Activated T-helper 1 cell treated with anti-CD3 and anti-CD28 coated beads, Interleukin-12 subunit alpha, Interleukin-12 subunit beta, Interleukin-2, Interleukin-4 antibody, amounts not matched to agents 30 ng/mL and 10 ng/mL and 1 ng/mL, durations not matched to agents 14 hours and 24 hours and 36 hours (primary cell): ENCODE results near the gene SST. TPM values are rescaled to one million over a fixed set of nuclear protein-coding genes. Genes with fewer than 3 reads are reported as not detected.

Source experiments
- DNase-seq: peaks from one replicate; pipeline ENCODE4 v3.0.0; 2021; ENCODE audit warnings: low spot score
- H3K27ac Mint-ChIP-seq: one replicate; pipeline ENCODE4 v1.8.0; 2021; ENCODE audit warnings: mild to moderate bottlenecking, mixed read lengths
- H3K27me3 Mint-ChIP-seq: one replicate; pipeline ENCODE4 v1.8.0; 2022; ENCODE audit warnings: mild to moderate bottlenecking, moderate library complexity, mixed read lengths; ENCODE audit not compliant: insufficient read depth
- H3K36me3 Mint-ChIP-seq: one replicate; pipeline ENCODE4 v1.8.0; 2021; ENCODE audit warnings: low read depth, mixed read lengths
- H3K4me1 Mint-ChIP-seq: one replicate; pipeline ENCODE4 v1.8.0; 2021; ENCODE audit warnings: low read depth, mixed read lengths
- H3K4me3 Mint-ChIP-seq: one replicate; pipeline ENCODE4 v1.8.0; 2021; ENCODE audit warnings: mild to moderate bottlenecking, moderate library complexity, mixed read lengths
- H3K9me3 Mint-ChIP-seq: one replicate; pipeline ENCODE4 v1.8.0; 2021; ENCODE audit warnings: mixed read lengths
- intact Hi-C: fragments of 100-400 bp; cut with micrococcal nuclease; formaldehyde crosslinking; loops from one replicate; pipeline ENCODE4 v1.15.1; 2024
- total RNA-seq: library from RNA; stranded (reverse); gene quantifications from 2 replicates; pipeline ENCODE4 v1.2.3, GENCODE V29; 2022

SST gene
- total RNA-seq, 1 donor from 2014 or later: not detected

DNA sequence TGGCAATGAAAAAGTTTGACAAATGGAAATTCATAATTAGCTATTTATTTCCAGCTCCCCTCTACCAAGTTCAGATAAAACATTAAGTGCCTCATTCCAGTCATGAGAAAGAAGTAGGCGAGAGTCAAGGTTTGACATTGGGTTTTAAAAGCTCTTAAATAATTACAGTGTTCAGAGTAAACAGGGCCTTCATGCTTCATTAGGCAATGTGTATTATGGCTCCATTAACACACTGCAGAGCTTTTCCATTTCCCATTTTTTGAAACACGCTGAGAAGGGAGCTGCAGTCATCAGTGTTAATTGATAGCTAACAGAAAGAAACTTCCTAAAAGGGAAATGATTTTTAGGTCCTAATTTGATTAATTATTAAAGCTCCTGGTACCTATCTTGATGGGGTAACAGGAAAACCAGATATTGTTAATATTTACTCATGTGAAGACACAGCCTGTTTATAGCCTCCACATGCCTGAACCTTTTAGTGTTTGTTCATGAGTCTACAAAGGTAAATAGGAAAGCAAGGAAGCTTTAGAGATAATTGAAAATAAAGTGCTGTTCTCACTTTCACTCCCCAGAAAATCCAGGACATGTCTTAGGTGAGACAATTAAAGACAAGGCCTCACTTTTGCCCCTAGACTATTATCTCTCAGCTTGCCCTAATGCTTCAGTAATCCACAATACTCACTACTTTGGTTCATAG is 28.7 kb downstream of the SST start:
- no peak overlapping the region for H3K4me3 Mint-ChIP-seq
- no peaks in the 10 kb centered on the region for H3K4me1 Mint-ChIP-seq
- H3K36me3 Mint-ChIP-seq: no peaks in the 10 kb centered on the region
- no peaks in the 10 kb centered on the region for H3K9me3 Mint-ChIP-seq
- H3K27ac Mint-ChIP-seq: no peak overlapping the region
- DNase-seq: no peak
- peaks cover 10% of the 10 kb centered on the region for H3K27me3 Mint-ChIP-seq
- intact Hi-C loops: no loop called here

DNA sequence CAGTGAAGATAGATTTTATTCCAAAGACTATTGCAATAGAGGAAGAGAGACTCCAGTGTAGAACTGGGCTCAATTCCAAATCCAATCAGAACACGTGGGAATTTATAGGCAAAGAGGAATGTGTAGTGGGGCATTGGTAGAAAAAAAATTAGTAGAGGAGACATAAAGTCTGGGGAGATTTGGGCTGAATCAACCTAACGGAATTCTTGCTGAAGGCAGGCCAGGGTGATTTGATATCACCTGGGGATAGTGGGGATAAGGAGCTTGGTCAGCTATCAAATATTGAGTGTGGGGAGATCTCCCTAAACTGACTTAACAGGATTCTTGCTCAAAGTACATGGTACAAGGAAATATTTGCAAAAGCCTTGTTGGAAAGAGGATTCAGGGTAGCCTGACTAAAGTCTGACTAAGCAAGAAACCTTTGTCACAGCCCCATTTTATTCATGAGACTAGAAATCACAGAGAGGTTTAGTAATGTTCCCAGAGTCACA is 29.6 kb downstream of the SST start:
- no peak overlapping the region for H3K4me3 Mint-ChIP-seq
- no peaks in the 10 kb centered on the region for H3K36me3 Mint-ChIP-seq
- intact Hi-C loops: no loop called here
- no peaks in the 10 kb centered on the region for H3K4me1 Mint-ChIP-seq
- no peak for DNase-seq
- no peaks in the 10 kb centered on the region for H3K9me3 Mint-ChIP-seq
- H3K27ac Mint-ChIP-seq: no peak overlapping the region
- peaks cover 13% of the 10 kb centered on the region for H3K27me3 Mint-ChIP-seq

DNA sequence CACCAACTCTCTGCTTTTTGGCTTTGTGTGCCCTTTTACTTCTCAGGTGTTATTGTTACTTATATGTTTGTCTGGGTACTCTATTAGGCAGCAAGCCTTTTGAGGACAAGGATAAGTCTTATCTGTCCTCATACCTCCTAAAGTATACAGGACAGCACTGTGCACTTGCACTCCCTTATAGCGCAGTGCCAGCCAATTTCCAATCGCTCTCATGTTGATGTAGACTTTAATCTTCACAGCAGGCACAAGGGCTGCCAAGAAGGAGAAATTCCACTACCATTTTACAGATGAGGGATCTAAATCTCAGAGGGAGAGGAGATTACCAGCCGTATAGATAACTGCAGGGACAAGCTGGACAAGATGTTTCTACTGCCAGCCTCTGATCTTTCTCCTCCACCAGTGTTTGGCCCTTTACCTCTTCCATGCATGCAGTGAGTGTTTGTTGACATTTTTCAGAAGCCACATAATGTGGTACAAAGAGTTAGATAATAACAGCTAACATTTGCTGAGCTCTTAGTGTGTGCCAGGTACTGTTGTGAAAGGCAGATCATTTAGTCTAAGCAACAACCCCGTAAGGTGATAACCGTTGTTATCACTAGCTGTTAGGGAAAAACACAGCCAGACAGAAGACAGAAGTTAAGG is 30.1 kb downstream of the SST start:
- H3K4me1 Mint-ChIP-seq: no peaks in the 10 kb centered on the region
- DNase-seq: no peak
- H3K36me3 Mint-ChIP-seq: no peaks in the 10 kb centered on the region
- H3K9me3 Mint-ChIP-seq: no peaks in the 10 kb centered on the region
- intact Hi-C loops: no loop called here
- no peak overlapping the region for H3K27ac Mint-ChIP-seq
- no peak overlapping the region for H3K4me3 Mint-ChIP-seq
- peaks cover 9% of the 10 kb centered on the region for H3K27me3 Mint-ChIP-seq

DNA sequence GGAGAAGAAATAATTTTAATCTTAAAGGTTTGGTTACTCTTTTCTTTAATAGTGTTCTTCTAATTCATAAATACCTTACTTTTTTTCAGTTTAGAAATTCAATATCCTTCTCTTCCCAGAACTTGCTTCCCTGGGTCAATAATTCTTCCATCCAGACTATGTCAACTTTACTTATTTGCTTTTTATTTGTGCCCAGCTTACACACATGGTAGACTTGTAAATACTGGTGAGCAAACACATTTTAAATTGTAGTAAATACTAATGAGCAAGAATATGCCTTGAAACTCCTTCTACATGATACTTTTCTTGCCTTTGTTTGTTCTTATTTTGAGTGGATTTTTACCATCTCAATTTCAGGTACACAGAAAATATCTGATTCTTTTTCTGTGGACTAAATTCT is 33.7 kb downstream of the SST start:
- no peak overlapping the region for H3K27ac Mint-ChIP-seq
- no peak for DNase-seq
- no peaks in the 10 kb centered on the region for H3K36me3 Mint-ChIP-seq
- H3K27me3 Mint-ChIP-seq: peaks cover 9% of the 10 kb centered on the region
- intact Hi-C loops: no loop called here
- H3K4me3 Mint-ChIP-seq: no peak overlapping the region
- no peaks in the 10 kb centered on the region for H3K4me1 Mint-ChIP-seq
- H3K9me3 Mint-ChIP-seq: no peaks in the 10 kb centered on the region

DNA sequence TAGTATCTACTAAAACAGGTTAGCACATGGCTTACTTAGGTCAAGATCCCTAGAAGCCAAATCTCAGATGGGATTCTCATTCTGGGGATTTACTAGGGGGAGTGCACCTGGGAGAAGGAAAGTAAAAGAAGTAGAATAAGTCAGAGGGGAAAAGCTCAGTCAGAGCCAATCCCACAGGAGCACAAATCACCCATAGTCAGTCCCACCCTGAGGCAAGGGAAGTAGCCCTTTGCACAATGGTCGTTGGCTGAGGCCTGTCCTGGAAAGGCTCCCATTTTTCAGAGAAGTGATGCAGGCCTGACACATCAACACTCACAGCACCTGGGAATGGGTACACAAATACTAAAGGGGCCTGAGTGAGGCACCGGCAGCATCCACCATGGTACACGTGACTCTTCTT is 39.8 kb downstream of the SST start:
- Mint-ChIP-seq H3K9me3 (no peaks in the 10 kb centered on the region), H3K27me3 (peaks cover 14% of the 10 kb centered on the region), H3K4me1 (no peaks in the 10 kb centered on the region), H3K4me3 (no peak overlapping the region), H3K36me3 (no peaks in the 10 kb centered on the region), H3K27ac (no peak overlapping the region)
- DNase-seq: no peak
- intact Hi-C loops: no loop called here

DNA sequence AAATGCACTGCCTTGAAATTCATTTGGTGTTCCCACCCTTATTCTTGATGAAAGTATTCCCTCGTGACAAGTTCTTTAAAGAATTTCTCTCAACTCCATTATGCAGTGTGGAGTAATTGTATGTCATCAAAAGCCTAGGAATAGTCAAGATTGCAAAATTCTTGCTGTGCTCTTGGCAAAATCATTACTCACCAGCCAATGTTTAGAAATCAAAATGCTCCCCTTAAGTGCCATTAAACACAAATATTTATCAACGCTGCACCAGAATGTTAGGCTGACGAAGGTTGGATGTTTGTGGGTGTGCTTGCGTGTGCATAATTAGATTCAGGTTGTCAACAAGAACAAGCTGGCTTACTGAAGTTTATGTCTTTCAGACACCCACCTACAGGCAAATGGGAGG is 40.5 kb downstream of the SST start:
- no peak for DNase-seq
- Mint-ChIP-seq H3K4me1 (no peaks in the 10 kb centered on the region), H3K4me3 (no peak overlapping the region), H3K36me3 (no peaks in the 10 kb centered on the region), H3K27me3 (peaks cover 14% of the 10 kb centered on the region), H3K27ac (no peak overlapping the region), H3K9me3 (no peaks in the 10 kb centered on the region)
- intact Hi-C loops: no loop called here

DNA sequence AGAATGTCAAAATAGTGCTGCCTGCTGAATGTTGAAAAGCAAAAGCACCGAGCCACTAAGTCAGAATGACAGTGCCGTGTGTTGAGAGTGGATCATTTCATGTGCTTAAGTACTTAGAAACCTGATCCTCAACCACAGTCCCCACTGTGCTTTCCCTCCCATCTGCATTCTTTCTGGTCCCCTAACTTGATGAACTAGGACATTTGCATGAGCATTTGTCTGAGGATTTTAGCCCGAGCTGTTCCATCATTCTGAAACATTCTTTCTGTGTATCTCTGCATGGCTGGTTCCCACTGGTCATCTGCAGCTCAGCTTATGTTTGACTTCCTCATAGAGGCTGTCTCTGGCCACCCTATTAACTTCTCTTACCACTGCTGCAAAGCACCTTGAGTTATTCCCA is 42.0 kb downstream of the SST start:
- H3K36me3 Mint-ChIP-seq: no peaks in the 10 kb centered on the region
- no peaks in the 10 kb centered on the region for H3K9me3 Mint-ChIP-seq
- no peak overlapping the region for H3K4me3 Mint-ChIP-seq
- intact Hi-C loops: no loop called here
- peaks cover 13% of the 10 kb centered on the region for H3K27me3 Mint-ChIP-seq
- H3K27ac Mint-ChIP-seq: no peak overlapping the region
- no peak for DNase-seq
- H3K4me1 Mint-ChIP-seq: no peaks in the 10 kb centered on the region

DNA sequence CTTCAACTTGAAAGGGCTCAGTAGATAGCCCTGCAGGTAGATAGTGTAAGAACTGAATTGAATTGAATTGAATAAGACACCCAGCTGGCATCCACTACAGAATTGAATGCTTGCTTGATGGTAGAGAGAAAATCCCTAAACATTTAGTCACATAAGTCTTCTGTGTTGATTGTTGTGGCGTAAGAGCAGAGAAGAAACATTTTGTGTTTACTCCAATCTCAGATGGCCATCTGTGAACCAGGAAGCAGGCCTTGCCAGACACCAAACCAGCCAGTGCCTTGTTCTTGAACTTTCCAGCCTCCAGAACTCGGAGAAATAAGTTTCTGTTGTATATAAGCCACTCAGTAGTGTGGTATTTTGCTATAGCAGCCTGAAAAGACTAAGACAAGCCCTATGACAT is 43.6 kb downstream of the SST start:
- Mint-ChIP-seq H3K27ac (no peak overlapping the region), H3K4me1 (no peaks in the 10 kb centered on the region), H3K27me3 (peaks cover 14% of the 10 kb centered on the region), H3K4me3 (no peak overlapping the region), H3K9me3 (no peaks in the 10 kb centered on the region), H3K36me3 (no peaks in the 10 kb centered on the region)
- intact Hi-C loops: no loop called here
- DNase-seq: no peak

DNA sequence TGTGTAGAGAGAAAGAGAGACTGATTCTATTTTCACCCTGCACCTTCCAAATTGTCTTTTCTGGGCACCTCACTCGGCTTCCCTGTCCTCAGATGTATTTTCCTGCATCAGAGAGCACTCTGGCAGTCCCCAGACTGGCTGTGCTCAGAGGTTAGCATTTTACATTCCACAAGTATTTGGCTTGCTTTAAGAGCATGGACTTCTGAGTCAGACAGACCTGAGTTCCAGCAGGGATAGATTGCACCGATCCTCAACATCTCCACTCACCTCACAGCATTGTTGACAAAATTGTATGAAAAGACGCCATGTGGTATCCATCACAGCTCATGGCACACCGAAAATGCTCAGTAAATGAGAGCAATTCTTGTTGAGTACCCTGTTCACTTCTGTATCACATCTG is 45.6 kb downstream of the SST start:
- Mint-ChIP-seq H3K27me3 (peaks cover 16% of the 10 kb centered on the region), H3K9me3 (no peaks in the 10 kb centered on the region)
- intact Hi-C loops: no loop called here

DNA sequence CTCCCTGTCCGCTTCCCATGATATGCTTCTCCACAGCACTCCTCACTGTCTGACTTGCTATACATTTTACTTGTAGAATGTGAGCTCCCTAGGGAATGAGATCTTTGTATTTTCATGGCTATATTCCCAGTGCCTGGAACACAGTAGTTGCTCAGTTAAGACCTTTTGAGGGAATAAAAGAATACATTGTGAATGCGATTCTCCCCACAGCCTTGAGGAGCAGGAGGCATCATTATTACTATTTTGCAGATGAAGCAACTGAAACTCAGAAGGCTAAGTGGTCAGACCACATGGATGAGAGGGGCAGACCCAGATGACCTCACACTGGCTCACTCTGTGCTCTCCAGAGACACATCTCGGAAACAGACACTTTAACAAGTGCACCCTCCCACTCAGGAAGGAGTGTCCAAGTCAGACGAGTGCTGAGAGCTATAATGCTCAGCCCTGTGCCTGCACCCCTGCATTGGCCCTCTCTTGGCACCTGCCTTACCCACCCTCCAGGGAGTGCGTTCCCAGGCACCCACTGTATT is 46.8 kb downstream of the SST start:
- peaks cover 9% of the 10 kb centered on the region for H3K27me3 Mint-ChIP-seq
- no peak overlapping the region for H3K4me3 Mint-ChIP-seq
- H3K36me3 Mint-ChIP-seq: no peaks in the 10 kb centered on the region
- H3K9me3 Mint-ChIP-seq: no peaks in the 10 kb centered on the region
- no peaks in the 10 kb centered on the region for H3K4me1 Mint-ChIP-seq
- no peak for DNase-seq
- H3K27ac Mint-ChIP-seq: no peak overlapping the region
- intact Hi-C loops: no loop called here

More for the DNA sequence above, 45.6 kb downstream of the SST start:
- Mint-ChIP-seq H3K4me3 (no peak overlapping the region), H3K27ac (no peak overlapping the region), H3K4me1 (no peaks in the 10 kb centered on the region), H3K36me3 (no peaks in the 10 kb centered on the region)
- no peak for DNase-seq

DNA sequence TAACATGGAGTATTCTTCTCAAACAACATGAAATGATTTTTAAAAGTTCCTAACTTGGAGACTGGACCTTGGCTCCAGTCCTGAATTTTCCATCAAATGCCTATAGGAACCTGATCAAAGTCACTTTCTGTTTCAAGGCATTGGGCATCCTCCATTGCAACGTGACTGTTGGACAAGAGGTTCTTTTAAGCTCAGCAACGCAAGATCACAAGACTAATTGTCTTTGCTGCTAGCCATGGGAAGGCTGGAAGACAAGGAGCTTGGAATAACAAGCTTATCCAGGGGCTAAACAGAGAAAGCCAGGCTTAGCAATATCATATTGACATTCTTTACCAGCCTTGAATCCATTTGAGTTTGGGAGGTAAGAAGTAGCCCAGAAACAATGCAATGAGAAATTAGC is 48.3 kb downstream of the SST start:
- no peak overlapping the region for H3K4me3 Mint-ChIP-seq
- no peak overlapping the region for H3K27ac Mint-ChIP-seq
- no peaks in the 10 kb centered on the region for H3K4me1 Mint-ChIP-seq
- intact Hi-C loops: no loop called here
- no peaks in the 10 kb centered on the region for H3K9me3 Mint-ChIP-seq
- no peak for DNase-seq
- H3K27me3 Mint-ChIP-seq: peaks cover 9% of the 10 kb centered on the region
- no peaks in the 10 kb centered on the region for H3K36me3 Mint-ChIP-seq

DNA sequence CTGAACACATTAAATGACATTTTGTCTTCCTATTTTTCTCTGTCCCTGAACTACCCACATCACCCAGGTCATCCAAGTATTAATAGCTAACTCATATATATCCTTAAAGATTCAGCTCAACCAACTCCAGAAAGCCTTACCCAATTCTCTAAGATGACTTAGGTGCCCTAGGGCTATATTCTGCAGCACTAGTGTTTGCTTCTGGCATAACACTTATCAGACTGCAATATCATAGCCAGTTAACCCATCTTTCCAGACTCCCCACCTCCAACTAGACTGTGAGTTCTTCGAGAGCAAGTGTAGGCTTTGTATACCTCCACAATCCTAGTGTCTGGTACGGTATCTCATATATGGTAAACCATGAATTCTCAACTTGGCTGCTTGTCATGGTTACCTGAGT is 50.7 kb downstream of the SST start:
- H3K4me3 Mint-ChIP-seq: no peak overlapping the region
- no peaks in the 10 kb centered on the region for H3K36me3 Mint-ChIP-seq
- no peaks in the 10 kb centered on the region for H3K9me3 Mint-ChIP-seq
- no peak overlapping the region for H3K27ac Mint-ChIP-seq
- intact Hi-C loops: loop anchor here (5.0 kb wide), 1 partner anchor 1528 kb away; no protein-coding TSS in a partner anchor
- H3K4me1 Mint-ChIP-seq: no peaks in the 10 kb centered on the region
- no peak for DNase-seq
- peaks cover 10% of the 10 kb centered on the region for H3K27me3 Mint-ChIP-seq
